Hematopoietic multipotent progenitor cell (in vitro differentiated cells): ENCODE data around the gene FAM209B. TPM values are rescaled to one million over a fixed set of nuclear protein-coding genes. Genes with fewer than 3 reads are reported as not detected.
"Not testable (repeated sequence)": the region's sequence is repeated elsewhere in the genome, so short reads cannot be mapped to it uniquely, and the experiment has no call there.

Experiments
- DNase-seq, 3 donors: peaks; one replicate each; pipeline ENCODE4 v3.0.0-alpha.2; 2011 to 2015; ENCODE audit warnings: low read depth in 2 of 3, low spot score in 2 of 3
- total RNA-seq: library from RNA; depleted of rRNA; stranded (reverse); fragments of >200 nt; gene quantifications from one replicate; pipeline ENCODE4 v1.2.3, GENCODE V29; 2012

The FAM209B gene
- total RNA-seq, 1 donor, result not detected

GRCh38 chr20:56527521-56527920 is 5.5 kb upstream of the FAM209B start:
- no peak for DNase-seq

DNA sequence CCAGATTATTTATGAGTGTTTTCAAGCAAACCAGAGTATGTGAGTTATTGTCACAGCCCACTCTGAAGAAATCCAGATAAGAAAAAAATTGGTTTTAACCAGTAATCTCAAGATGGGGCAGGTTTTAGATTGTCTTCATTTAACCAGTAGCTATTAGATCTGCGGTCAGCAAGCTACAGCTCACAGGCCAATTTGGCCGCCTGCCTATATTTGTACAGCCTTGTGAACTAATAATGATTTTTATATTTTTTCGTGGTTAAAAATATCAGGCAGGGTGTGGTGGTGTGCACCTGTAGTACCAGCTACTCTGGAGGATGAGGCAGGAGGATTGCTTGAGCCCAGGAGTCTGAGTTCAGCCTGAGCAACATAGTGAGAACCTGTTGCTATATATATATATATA is 5.0 kb downstream of the FAM209B start:
- no peak for DNase-seq

DNA sequence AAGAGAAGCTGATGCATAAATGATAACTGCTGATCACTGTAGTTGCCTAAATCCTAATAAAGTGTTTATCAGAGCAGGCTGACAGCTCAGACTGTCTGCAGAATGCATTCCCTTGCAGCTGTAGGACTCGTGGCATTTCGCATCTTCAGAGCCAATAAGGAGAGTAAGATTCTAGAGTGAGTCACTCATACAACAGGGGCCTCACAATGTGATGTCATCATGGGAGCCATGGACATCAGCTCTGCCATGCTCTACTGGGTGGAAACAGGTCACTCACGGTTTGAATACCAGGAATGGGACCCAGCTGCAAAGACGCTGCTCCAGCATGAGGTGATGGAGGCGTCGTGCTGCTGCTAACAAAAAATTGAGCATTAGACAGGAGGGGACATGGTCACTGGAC is 7.4 kb downstream of the FAM209B start:
- DNase-seq, result no peak

DNA sequence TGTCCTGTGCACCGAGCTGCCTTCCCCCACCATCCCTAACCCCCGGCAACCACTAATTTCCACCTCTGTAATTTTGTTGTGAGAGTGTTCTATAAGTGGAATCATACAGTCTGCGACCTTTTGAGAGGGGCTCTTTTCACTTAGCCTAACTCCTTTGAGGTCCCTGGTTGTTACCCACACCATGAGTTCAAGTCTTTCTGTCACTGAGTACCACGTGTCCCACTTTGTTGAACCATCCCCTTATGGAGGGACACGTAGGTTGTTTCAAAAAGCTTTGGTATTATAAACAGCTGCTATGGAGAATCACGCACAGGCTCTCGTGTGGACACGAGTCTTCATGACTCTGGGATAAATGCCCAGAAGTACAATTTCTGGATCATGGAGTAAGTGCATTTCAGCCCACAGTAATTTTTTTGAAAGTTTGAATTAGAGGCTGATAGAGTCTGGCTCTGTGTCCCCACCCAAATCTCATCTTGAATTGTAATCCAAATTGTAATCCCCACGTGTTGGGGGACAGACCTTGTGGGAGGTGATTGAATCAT is 9.5 kb downstream of the FAM209B start:
- DNase-seq, result no peak

GRCh38 chr20:56551571-56551970 is 18.5 kb downstream of the FAM209B start:
- no peak for DNase-seq

- no peak for DNase-seq
Observed at GRCh38 chr20:56552911-56553629, 20.0 kb downstream of the FAM209B start.

DNA sequence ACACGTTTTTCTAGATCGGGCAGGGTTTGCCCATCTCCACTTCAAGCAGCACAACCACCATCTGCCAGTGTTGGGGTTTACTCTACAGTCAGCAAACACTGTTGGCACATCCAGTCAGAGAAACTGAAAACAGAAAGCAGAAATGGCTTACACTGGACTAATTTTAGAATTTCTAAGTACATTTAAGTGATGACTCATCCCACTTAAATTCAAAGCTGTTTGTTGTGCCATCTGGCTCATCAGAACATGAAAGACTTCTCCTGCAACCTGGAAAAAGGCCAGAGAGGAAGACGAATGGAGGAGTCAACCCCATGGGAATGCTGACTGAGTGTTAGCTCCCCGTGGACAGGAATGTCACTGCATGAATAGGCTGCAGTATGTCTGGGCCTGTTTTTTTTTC is 21.8 kb downstream of the FAM209B start:
- peak in 2 of 3 donors; percentile 50 to 77 for DNase-seq

GRCh38 chr20:56558968-56559367 is 25.9 kb downstream of the FAM209B start:
- no peak for DNase-seq

DNA sequence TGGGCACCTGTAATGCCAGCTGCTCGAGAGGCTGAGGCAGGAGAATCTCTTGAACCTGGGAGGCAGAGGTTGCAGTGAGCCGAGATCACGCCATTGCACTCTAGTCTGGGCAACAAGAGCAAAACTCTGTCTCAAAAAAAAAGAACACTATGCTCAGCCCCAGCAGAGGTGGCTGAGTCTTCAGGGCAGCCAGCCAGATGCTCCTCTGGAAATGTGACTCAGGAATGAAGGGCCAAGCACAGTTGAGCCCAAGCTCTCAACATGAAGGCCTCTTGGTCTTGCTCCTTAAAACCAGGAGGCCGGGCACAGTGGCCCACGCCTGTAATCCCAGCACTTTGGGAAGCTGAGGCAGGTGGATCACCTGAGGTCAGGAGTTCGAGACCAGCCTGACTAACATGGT is 31.5 kb downstream of the FAM209B start:
- DNase-seq, result not testable (repeated sequence)

GRCh38 chr20:56565511-56565910 is 32.5 kb downstream of the FAM209B start:
- DNase-seq, result no peak

GRCh38 chr20:56566621-56567020 is 33.6 kb downstream of the FAM209B start:
- no peak for DNase-seq

- DNase-seq, result no peak
Observed at GRCh38 chr20:56570832-56571231, 37.8 kb downstream of the FAM209B start.

- DNase-seq, result no peak
Observed at GRCh38 chr20:56572172-56572571, 39.1 kb downstream of the FAM209B start.

GRCh38 chr20:56573986-56574385 is 40.9 kb downstream of the FAM209B start:
- DNase-seq, result no peak

GRCh38 chr20:56574531-56575142 is 41.6 kb downstream of the FAM209B start:
- DNase-seq, result no peak

- DNase-seq, result no peak
Observed at GRCh38 chr20:56575157-56575556, 42.1 kb downstream of the FAM209B start.

DNA sequence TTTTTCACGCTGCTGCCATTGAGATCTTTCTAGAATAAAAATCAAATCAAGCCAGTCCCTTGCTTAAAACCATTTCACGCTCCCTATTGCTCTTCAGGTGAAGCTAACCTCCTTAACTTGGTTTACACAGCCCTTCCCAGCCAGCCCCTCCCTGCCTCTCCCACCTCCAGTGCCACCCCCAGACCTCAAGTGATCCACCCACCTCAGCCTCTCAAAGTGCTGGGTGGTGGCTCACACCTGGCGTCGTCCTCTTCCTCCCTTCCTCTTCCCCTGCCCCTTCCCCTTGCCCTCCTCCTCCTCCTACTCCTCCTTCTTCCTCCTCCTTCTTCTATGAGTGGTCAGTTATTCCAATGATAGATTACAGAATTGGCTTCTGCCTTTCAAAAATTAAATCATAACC is 42.9 kb downstream of the FAM209B start:
- no peak for DNase-seq

GRCh38 chr20:56579301-56579710 is 46.3 kb downstream of the FAM209B start:
- DNase-seq, result no peak

DNA sequence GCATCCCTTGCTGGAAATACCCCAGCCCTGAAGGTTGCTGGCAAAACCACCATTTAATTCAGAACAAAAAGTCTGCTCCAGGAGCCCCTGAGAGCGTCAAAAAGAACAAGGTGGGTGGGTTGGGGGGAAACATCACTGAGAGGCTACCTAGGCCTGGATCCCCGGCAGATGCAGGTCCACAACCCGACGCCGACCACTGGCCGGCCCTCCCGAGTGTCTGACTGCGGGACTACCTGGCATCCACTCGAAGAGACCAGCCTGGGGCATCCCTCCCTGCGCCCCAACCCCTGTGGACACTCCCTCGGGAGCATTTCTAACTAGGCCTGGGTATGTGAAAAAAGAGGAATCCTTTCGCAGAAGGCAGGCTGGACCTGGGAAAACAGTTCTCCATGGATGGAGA is 47.2 kb downstream of the FAM209B start:
- no peak for DNase-seq

DNA sequence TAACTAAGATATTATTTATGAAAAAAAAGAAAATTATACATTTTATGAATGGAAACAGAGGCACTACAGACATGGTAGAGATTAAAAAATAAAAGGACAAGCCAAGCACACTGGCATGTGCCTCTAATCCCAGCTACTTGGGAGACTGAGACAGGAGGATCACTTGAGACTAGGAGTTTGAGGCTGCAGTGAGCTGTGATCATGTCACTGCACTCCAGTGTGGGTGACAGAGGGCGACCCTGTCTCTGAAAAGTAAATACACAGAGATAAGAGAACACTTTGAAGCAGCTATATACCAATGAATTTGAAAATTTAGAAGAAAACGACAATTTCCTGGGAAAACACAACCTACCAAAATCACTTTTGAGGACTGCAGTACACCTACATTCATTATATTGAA is 48.7 kb downstream of the FAM209B start:
- no peak for DNase-seq

- DNase-seq, result peak in 1 of 3 donors; percentile 14
Observed at GRCh38 chr20:56582542-56582941, 49.5 kb downstream of the FAM209B start.

GRCh38 chr20:56584916-56585315 is 51.9 kb downstream of the FAM209B start:
- DNase-seq, result no peak
